H1 (cell line): Measurements from ENCODE around the gene LCLAT1. TPM values are rescaled to one million over a fixed set of nuclear protein-coding genes. Genes with fewer than 3 reads are reported as not detected.

ENCODE experiments used
- CBX8 ChIP-seq: fragments of 300-800, 300-1000 bp; sonication (generic); IDR thresholded peaks from 2 replicates; pipeline ENCODE4 v1.7.1; 2016; ENCODE audit warnings: low read depth, low read length, borderline replicate concordance
- EZH2 ChIP-seq: fragments of 200-600 bp; sonication (generic); IDR thresholded peaks from 2 replicates; pipeline ENCODE4 v1.7.1; 2012; ENCODE audit warnings: low read depth, mild to moderate bottlenecking, moderate library complexity, low read length, inconsistent platforms; ENCODE audit not compliant: severe bottlenecking
- KDM4A ChIP-seq: IDR thresholded peaks from one replicate; pipeline ENCODE4 v1.7.1; 2012; ENCODE audit warnings: low read depth, mild to moderate bottlenecking, moderate library complexity, low read length, inconsistent platforms; ENCODE audit not compliant: severe bottlenecking
- NANOG ChIP-seq: IDR thresholded peaks from 2 replicates; pipeline ENCODE4 v1.6.1; 2011; ENCODE audit warnings: low read length, low read depth, mild to moderate bottlenecking, inconsistent platforms; ENCODE audit not compliant: insufficient read depth, poor library complexity, severe bottlenecking
- polyA plus RNA-seq, 7 experiments: library from polyadenylated mRNA; depleted of rRNA in 3 of 7; stranded (reverse) in 5 of 7; unstranded in 2 of 7; fragments of >200 nt in 5 of 7; fragments of 200-250 nt in 2 of 7; gene quantifications; 1 replicate in 5 of 7; 2 replicates in 1 of 7; 4 replicates in 1 of 7; pipeline versions ENCODE4 v1.2.1 to v1.2.3, GENCODE V29; 2011 to 2013; ENCODE audit warnings: missing spikeins in 2 of 7, mixed read lengths in 2 of 7
- total RNA-seq: library from RNA; stranded (reverse); fragmentation: NEBNext Ultra II Directional; extraction: Animal tissue kit (Norgen Biotek cat#: 25700); gene quantifications from 2 replicates; pipeline ENCODE4 v1.2.1, GENCODE V29; 2021

The LCLAT1 gene
- total and polyA plus RNA-seq, 2 of the 8 experiments (the other 6 are each of a cell fraction or from before 2014, with no cell fraction given) = 7.6 to 22.0 TPM

DNA sequence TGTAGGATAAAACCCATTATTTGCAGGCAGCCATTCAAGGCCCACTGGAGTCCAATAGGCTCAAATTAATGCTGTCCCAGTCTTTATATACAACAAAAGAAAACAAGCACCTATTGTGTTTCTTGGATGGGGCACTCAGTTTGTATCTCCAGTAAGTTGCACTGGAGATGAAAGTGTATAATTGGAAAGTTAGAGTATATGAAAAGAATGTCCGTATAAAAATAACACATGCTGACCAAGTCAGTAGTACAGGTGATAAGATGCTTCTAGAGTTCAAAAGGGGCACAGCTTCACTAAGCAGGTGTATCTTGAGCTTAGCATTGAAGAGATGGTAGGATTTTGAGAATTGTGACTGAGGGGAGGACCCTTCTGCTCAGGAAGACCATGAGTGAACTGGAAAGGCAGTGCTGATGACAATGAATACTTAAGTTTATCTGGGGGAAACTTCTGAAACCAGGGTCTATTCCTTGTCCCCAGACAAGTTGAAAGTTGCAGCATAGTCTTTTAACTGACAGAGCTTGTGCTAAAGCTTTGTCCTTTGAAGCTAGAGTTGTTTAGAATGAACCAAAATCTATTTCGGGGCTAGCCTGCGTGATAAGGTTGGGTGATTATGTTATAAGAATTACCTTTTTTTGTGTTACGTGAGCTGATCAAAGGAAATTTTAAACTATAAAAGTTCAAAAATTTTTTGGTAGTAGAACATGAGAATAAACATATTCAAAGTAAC, 15.2 kb downstream of the LCLAT1 start (continued):
- TF ChIP-seq KDM4A (no peak), CBX8 (no peak), EZH2 (no peak), NANOG (no peak)
- TF ChIP-seq, all 59 proteins: peak for 0
